HEK293 (cell line): Measurements from ENCODE around the gene LRRK1.

Source experiments
- CTCF ChIA-PET: fragments of 350-600 bp; formaldehyde crosslinking; extraction: SDS; loops from one replicate; lab custom pipeline; 2021; ENCODE audit warnings: antibody characterized with exemption; lab: Yijun Ruan, JAX
- POLR2A ChIA-PET: fragments of 300-600 bp; formaldehyde crosslinking; extraction: SDS; loops from one replicate; lab custom pipeline; 2020; ENCODE audit warnings: antibody characterized with exemption, inconsistent platforms; lab: Yijun Ruan, JAX
- H3K27ac ChIP-seq: fragments of 200-500 bp; sonication (Bioruptor generic); 2 replicates; pipeline ENCODE4 v1.5.1; 2014; ENCODE audit warnings: low read depth, low read length, control low read depth, inconsistent platforms; ENCODE audit errors: extremely low read depth
- H3K36me3 ChIP-seq, 2 experiments: fragments of 200-500 bp in 1 of 2; sonication (Bioruptor generic) in 1 of 2; 1 replicate in 1 of 2; 2 replicates in 1 of 2; pipeline ENCODE4 v1.5.1; 2014 to 2017; ENCODE audit warnings: inconsistent platforms in 2 of 2, low read length in 2 of 2; ENCODE audit not compliant: control insufficient read depth in 2 of 2, insufficient read depth in 1 of 2
- H3K4me1 ChIP-seq: fragments of 200-500 bp; sonication (Bioruptor generic); 2 replicates; pipeline ENCODE4 v1.5.1; 2014; ENCODE audit warnings: mild to moderate bottlenecking, low read length, inconsistent platforms; ENCODE audit not compliant: control insufficient read depth, insufficient read depth
- H3K4me3 ChIP-seq: 2 replicates; pipeline ENCODE4 v1.5.1; 2011; ENCODE audit warnings: low read depth, mild to moderate bottlenecking, control low read depth, low read length, moderate library complexity
- H3K9me3 ChIP-seq: fragments of 200-500 bp; sonication (Bioruptor generic); 2 replicates; pipeline ENCODE4 v1.5.1; 2014; ENCODE audit warnings: low read depth, low read length, inconsistent platforms; ENCODE audit not compliant: control insufficient read depth, insufficient read depth
- GLIS1 ChIP-seq: fragments of 450-650 bp; formaldehyde crosslinking; IDR thresholded peaks from 2 replicates; pipeline ENCODE4 v1.5.1; 2016; ENCODE audit warnings: missing biosample characterization, missing genetic modification characterization
- KLF1 ChIP-seq: fragments of 450-650 bp; formaldehyde crosslinking; IDR thresholded peaks from 2 replicates; pipeline ENCODE4 v1.5.1; 2016; ENCODE audit warnings: missing biosample characterization, missing genetic modification characterization
- OVOL3 ChIP-seq: fragments of 450-650 bp; formaldehyde crosslinking; IDR thresholded peaks from 2 replicates; pipeline ENCODE4 v1.5.1; 2016; ENCODE audit warnings: missing biosample characterization, missing genetic modification characterization
- TCF7L2 ChIP-seq: IDR thresholded peaks from 2 replicates; pipeline ENCODE4 v1.6.1; 2011; ENCODE audit warnings: low read depth, mild to moderate bottlenecking, inconsistent platforms, low read length, moderate library complexity, borderline replicate concordance
- YY2 ChIP-seq: fragments of 450-650 bp; formaldehyde crosslinking; IDR thresholded peaks from 2 replicates; pipeline ENCODE4 v1.5.1; 2016; ENCODE audit warnings: missing biosample characterization, missing genetic modification characterization
- ZFP3 ChIP-seq: fragments of 450-650 bp; formaldehyde crosslinking; IDR thresholded peaks from 2 replicates; pipeline ENCODE4 v1.5.1; 2016; ENCODE audit warnings: low read depth, missing biosample characterization, missing genetic modification characterization
- ZFP69B ChIP-seq: fragments of 450-650 bp; formaldehyde crosslinking; IDR thresholded peaks from 2 replicates; pipeline ENCODE4 v1.5.1; 2016; ENCODE audit warnings: missing biosample characterization, missing genetic modification characterization
- ZIC2 ChIP-seq: fragments of 450-650 bp; formaldehyde crosslinking; IDR thresholded peaks from 2 replicates; pipeline ENCODE4 v1.5.1; 2016; ENCODE audit warnings: missing biosample characterization, missing genetic modification characterization
- ZNF112 ChIP-seq: fragments of 450-650 bp; formaldehyde crosslinking; IDR thresholded peaks from 2 replicates; pipeline ENCODE4 v1.5.0; 2017; ENCODE audit warnings: missing biosample characterization, missing genetic modification characterization
- ZNF133 ChIP-seq: fragments of 450-650 bp; formaldehyde crosslinking; IDR thresholded peaks from 2 replicates; pipeline ENCODE4 v1.5.1; 2016; ENCODE audit warnings: missing biosample characterization, missing genetic modification characterization
- ZNF155 ChIP-seq: fragments of 450-650 bp; formaldehyde crosslinking; IDR thresholded peaks from 2 replicates; pipeline ENCODE4 v1.5.1; 2016; ENCODE audit warnings: missing biosample characterization, missing genetic modification characterization
- ZNF24 ChIP-seq: fragments of 450-650 bp; formaldehyde crosslinking; IDR thresholded peaks from 2 replicates; pipeline ENCODE4 v1.5.1; 2016; ENCODE audit warnings: missing biosample characterization, missing genetic modification characterization
- ZNF274 ChIP-seq, 2 experiments: fragments of 200-500 bp in 1 of 2; fragments of 450-650 bp in 1 of 2; sonication (Bioruptor generic) in 1 of 2; formaldehyde crosslinking in 1 of 2; IDR thresholded peaks; 2 replicates each; pipeline versions ENCODE4 v1.5.1 to v1.6.1; 2014 to 2016; ENCODE audit warnings: borderline replicate concordance in 1 of 2, inconsistent platforms in 1 of 2, low read length in 1 of 2, missing biosample characterization in 1 of 2, missing genetic modification characterization in 1 of 2
- ZNF335 ChIP-seq: fragments of 450-650 bp; formaldehyde crosslinking; conservative IDR thresholded peaks from 2 replicates; pipeline ENCODE4 v1.5.1; 2016; ENCODE audit warnings: missing biosample characterization, missing genetic modification characterization
- ZNF404 ChIP-seq: fragments of 450-650 bp; formaldehyde crosslinking; IDR thresholded peaks from 2 replicates; pipeline ENCODE4 v1.5.1; 2017; ENCODE audit warnings: missing biosample characterization, missing genetic modification characterization
- ZNF600 ChIP-seq: fragments of 450-650 bp; formaldehyde crosslinking; IDR thresholded peaks from 2 replicates; pipeline ENCODE4 v1.5.1; 2016; ENCODE audit warnings: missing biosample characterization, missing genetic modification characterization
- ZNF629 ChIP-seq: fragments of 450-650 bp; formaldehyde crosslinking; IDR thresholded peaks from 2 replicates; pipeline ENCODE4 v1.5.1; 2017; ENCODE audit warnings: missing biosample characterization, missing genetic modification characterization
- ZNF670 ChIP-seq: fragments of 450-650 bp; formaldehyde crosslinking; IDR thresholded peaks from 2 replicates; pipeline ENCODE4 v1.5.1; 2016; ENCODE audit warnings: missing biosample characterization, missing genetic modification characterization, low read depth
- ZNF701 ChIP-seq: fragments of 450-650 bp; formaldehyde crosslinking; IDR thresholded peaks from 2 replicates; pipeline ENCODE4 v1.5.1; 2016; ENCODE audit warnings: missing biosample characterization, missing genetic modification characterization
- ZNF776 ChIP-seq: fragments of 450-650 bp; formaldehyde crosslinking; IDR thresholded peaks from 2 replicates; pipeline ENCODE4 v1.5.0; 2017; ENCODE audit warnings: missing biosample characterization, missing genetic modification characterization, borderline replicate concordance
- ZNF792 ChIP-seq: fragments of 450-650 bp; formaldehyde crosslinking; IDR thresholded peaks from 2 replicates; pipeline ENCODE4 v1.5.1; 2016; ENCODE audit warnings: missing biosample characterization, missing genetic modification characterization
- TF ChIP-seq, protein P1 (sequence below): fragments of 450-650 bp; formaldehyde crosslinking; optimal IDR thresholded peaks from 2 replicates; pipeline ENCODE3; 2016; ENCODE audit warnings: missing biosample characterization, mild to moderate bottlenecking, missing genetic modification characterization
- TF ChIP-seq, protein P2 (sequence below): fragments of 450-650 bp; formaldehyde crosslinking; IDR thresholded peaks from 2 replicates; pipeline ENCODE4 v1.5.1; 2017; ENCODE audit warnings: missing biosample characterization, mild to moderate bottlenecking, missing genetic modification characterization, moderate library complexity

Gene LRRK1

DNA sequence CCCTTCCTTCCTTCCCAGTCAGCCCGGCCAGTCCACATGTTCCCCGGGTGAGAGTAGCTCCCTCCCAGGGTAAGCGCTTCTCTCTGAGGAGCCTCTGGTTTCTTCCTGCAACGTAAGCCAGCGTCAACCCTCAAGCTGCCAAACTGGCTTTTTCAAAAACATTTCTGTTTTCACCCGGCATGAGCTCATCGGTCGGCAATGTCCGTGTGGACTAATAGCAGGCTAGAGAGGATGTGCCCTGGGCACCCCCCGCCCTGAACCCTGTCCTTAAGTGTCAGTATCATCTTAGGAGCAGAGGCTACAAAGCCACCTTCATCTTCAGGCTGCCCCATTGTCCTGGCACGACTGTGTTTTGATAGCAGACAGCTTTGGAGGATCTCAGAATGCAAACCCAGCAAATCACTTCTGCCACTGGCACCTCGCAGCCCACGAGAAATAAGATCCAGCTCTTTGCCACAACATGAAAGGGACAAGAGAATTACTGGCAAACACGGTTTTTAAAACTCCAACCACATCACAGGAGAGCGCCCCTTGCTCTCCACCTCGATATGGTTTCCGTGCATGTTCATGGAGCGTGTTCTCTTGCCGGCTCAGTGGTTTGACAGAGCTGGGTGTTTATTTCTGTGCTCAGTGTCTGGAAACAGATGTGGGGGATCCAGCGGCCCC lies 29.6 kb upstream of the LRRK1 start (continued):
- TF ChIP-seq ZNF600 (tag by site-specific recombination) (no peak), ZNF112 (tag by site-specific recombination) (no peak), ZNF133 (tag by site-specific recombination) (no peak)

DNA sequence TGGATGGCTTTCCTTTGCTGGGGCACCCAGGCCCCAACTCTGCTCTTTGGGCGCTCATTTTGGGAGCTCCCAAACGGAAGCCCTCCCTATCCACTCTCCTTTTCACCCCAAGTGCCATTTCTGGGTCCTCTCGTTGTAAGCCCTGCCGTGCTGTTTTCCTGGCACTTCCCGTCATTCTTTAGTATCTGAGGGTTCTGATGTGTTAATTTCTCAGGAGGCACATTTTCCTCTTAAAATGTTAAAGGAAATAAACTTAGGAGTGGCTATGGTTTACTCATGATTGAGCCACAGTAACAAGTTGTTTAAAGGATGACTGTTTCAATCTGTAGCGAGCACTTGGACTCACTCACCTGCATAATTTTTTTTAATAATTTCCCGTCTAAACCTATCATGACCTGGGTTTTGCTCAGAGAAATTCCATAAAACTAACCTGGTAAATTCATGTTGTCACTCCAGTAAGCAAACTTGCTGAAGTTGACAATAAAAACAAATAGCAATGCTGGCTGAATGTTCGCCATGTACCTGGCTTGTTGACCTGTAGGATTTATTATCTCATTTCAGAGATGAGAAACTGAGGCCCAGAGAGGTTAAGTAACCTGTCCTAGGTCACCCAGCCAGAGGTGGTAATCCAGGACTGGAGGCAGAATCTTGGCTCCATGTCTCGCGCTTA lies 29.0 kb upstream of the LRRK1 start:
- Histone ChIP-seq H3K27ac (no peak overlapping the region), H3K36me3 (peaks cover 0 to 57% of the 10 kb centered on the region in 2 experiments; a peak in 2 of 3 replicates), H3K4me3 (no peak overlapping the region), H3K4me1 (no peaks in the 10 kb centered on the region), H3K9me3 (no peaks in the 10 kb centered on the region)
- TF ChIP-seq ZFP69B (tag by site-specific recombination) (no peak), ZFP3 (no peak), OVOL3 (no peak), ZNF776 (tag by site-specific recombination) (no peak), ZNF629 (tag by site-specific recombination) (no peak), ZNF335 (tag by site-specific recombination) (no peak), YY2 (tag by site-specific recombination) (no peak), TCF7L2 (no peak), ZIC2 (tag by site-specific recombination) (no peak), ZNF404 (tag by site-specific recombination) (no peak), KLF1 (tag by site-specific recombination) (no peak), ZNF670 (no peak), ZNF274 (IDR thresholded peaks at IDR 0.05; ENCODE audit: low read length) (no peak), ZNF274 (tag by site-specific recombination; IDR thresholded peaks at IDR 0.05; ENCODE audit: borderline replicate concordance) (no peak)
- ChIA-PET POLR2A (no interaction called here), CTCF (interaction anchor here (1.1 to 1.2 kb wide), 2 partner anchors 118 to 353 kb away, joined by 3 to 6 read pairs; no protein-coding TSS in a partner anchor)

DNA sequence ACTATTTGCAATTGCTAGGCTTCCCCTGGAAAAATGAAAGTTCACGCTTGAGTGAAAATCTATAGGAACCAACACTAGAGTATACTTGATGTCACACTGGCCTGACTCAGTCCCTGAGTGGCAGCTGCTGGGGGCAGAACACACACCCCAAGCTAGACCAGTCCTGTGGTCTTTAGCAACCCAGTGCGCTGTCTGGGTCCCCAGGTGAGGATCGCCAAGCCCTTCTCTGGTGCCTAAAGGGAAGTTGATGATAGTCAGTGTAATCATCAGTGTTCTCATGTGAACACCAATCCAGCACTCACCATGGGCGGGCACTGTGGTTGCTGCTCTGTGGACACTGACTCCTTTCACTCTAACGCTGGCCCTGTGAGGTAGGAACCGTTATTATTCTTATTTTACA lies 28.3 kb upstream of the LRRK1 start:
- ChIA-PET CTCF (interaction anchor here (0.6 kb wide), 1 partner anchor 619 kb away, joined by 3 read pairs; no protein-coding TSS in a partner anchor), POLR2A (no interaction called here)
- no peak for TF ChIP-seq OVOL3
- TF ChIP-seq GLIS1 (tag by site-specific recombination), result peak; percentile 70
- H3K36me3 ChIP-seq, result peaks cover 0 to 59% of the 10 kb centered on the region in 2 experiments; a peak in 2 of 3 replicates
- no peaks in the 10 kb centered on the region for H3K9me3 ChIP-seq
- no peaks in the 10 kb centered on the region for H3K4me1 ChIP-seq
- no peak overlapping the region for H3K4me3 ChIP-seq
- no peak overlapping the region for H3K27ac ChIP-seq

DNA sequence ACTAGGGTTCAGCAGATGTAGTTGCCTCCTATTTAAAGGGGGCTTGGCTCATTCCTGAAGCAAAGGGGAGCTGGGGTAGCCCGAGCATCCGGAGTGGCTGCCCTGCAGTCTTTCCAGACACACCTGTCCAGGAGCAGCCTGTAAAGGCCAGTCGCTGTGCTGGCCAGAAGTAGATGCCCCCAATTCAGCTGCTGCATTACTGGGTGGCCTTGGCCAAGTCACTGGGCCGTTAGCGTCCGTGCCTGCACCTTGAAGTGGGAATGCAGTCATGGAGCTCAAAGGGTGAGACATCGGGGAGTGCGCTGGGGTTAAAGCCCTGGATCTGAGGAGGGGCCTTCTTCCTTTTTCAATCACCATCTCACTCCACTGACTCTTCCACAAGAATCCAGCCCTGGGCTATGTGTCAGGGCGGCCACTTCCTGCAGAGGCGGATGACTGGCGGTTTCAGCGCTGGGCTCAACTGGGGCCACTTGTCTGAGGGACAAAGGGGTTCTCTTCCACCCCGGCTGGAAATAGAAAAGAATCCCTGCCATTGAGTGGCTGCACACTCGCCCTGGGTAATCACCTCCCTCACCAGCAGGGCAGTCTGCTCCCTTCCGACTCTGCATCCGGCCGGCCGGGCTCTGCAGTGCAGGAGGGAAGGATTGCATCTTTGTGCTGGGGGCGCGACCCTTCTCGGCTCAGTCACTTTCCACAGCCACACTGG lies 27.7 kb upstream of the LRRK1 start:
- no peak overlapping the region for H3K4me3 ChIP-seq
- no peaks in the 10 kb centered on the region for H3K4me1 ChIP-seq
- no peak overlapping the region for H3K27ac ChIP-seq
- ChIA-PET POLR2A (interaction anchor here (0.6 kb wide), 1 partner anchor 41 kb away, joined by 4 read pairs; no protein-coding TSS in a partner anchor), CTCF (interaction anchor here (0.6 to 1.1 kb wide), 2 partner anchors 116 to 620 kb away, joined by 3 read pairs; no protein-coding TSS in a partner anchor)
- peaks cover 0 to 59% of the 10 kb centered on the region in 2 experiments; a peak in 2 of 3 replicates for H3K36me3 ChIP-seq
- H3K9me3 ChIP-seq, result no peaks in the 10 kb centered on the region
- TF ChIP-seq ZNF24 (tag by site-specific recombination) (no peak), ZNF701 (no peak), ZNF155 (tag by site-specific recombination) (no peak), ZNF792 (tag by site-specific recombination) (no peak)
- TF ChIP-seq, protein P1, sequence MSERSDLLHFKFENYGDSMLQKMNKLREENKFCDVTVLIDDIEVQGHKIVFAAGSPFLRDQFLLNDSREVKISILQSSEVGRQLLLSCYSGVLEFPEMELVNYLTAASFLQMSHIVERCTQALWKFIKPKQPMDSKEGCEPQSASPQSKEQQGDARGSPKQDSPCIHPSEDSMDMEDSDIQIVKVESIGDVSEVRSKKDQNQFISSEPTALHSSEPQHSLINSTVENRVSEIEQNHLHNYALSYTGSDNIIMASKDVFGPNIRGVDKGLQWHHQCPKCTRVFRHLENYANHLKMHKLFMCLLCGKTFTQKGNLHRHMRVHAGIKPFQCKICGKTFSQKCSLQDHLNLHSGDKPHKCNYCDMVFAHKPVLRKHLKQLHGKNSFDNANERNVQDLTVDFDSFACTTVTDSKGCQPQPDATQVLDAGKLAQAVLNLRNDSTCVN (tag by site-specific recombination), result no peak
- TF ChIP-seq, protein P2, sequence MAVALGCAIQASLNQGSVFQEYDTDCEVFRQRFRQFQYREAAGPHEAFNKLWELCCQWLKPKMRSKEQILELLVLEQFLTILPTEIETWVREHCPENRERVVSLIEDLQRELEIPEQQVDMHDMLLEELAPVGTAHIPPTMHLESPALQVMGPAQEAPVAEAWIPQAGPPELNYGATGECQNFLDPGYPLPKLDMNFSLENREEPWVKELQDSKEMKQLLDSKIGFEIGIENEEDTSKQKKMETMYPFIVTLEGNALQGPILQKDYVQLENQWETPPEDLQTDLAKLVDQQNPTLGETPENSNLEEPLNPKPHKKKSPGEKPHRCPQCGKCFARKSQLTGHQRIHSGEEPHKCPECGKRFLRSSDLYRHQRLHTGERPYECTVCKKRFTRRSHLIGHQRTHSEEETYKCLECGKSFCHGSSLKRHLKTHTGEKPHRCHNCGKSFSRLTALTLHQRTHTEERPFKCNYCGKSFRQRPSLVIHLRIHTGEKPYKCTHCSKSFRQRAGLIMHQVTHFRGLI (tag by site-specific recombination), result no peak
